GM06990 (cell line): ENCODE measurements around the gene CD177.

Source experiments
- DNase-seq: peaks from one replicate; pipeline ENCODE4 v3.0.0-alpha.2; 2011; ENCODE audit not compliant: insufficient read length; ENCODE audit errors: extremely low read depth
- H3K27me3 ChIP-seq: replicated peaks from 2 replicates; pipeline ENCODE4 v1.6.0; 2011; ENCODE audit warnings: low read length; ENCODE audit not compliant: control insufficient read depth, insufficient read depth
- H3K36me3 ChIP-seq: 2 replicates; pipeline ENCODE4 v1.5.1; 2011; ENCODE audit warnings: low read length; ENCODE audit not compliant: control insufficient read depth, insufficient read depth
- H3K4me3 ChIP-seq: replicated peaks from 2 replicates; pipeline ENCODE4 v1.5.1; 2011; ENCODE audit warnings: low read depth, mild to moderate bottlenecking, control low read depth, low read length
- TF ChIP-seq, protein P1 (sequence below): IDR thresholded peaks from 2 replicates; pipeline ENCODE4 v1.5.1; 2011; ENCODE audit warnings: low read length, control low read depth, mild to moderate bottlenecking, inconsistent platforms; ENCODE audit not compliant: insufficient read depth, poor library complexity, severe bottlenecking

CD177 gene, protein sequence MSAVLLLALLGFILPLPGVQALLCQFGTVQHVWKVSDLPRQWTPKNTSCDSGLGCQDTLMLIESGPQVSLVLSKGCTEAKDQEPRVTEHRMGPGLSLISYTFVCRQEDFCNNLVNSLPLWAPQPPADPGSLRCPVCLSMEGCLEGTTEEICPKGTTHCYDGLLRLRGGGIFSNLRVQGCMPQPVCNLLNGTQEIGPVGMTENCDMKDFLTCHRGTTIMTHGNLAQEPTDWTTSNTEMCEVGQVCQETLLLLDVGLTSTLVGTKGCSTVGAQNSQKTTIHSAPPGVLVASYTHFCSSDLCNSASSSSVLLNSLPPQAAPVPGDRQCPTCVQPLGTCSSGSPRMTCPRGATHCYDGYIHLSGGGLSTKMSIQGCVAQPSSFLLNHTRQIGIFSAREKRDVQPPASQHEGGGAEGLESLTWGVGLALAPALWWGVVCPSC

DNA sequence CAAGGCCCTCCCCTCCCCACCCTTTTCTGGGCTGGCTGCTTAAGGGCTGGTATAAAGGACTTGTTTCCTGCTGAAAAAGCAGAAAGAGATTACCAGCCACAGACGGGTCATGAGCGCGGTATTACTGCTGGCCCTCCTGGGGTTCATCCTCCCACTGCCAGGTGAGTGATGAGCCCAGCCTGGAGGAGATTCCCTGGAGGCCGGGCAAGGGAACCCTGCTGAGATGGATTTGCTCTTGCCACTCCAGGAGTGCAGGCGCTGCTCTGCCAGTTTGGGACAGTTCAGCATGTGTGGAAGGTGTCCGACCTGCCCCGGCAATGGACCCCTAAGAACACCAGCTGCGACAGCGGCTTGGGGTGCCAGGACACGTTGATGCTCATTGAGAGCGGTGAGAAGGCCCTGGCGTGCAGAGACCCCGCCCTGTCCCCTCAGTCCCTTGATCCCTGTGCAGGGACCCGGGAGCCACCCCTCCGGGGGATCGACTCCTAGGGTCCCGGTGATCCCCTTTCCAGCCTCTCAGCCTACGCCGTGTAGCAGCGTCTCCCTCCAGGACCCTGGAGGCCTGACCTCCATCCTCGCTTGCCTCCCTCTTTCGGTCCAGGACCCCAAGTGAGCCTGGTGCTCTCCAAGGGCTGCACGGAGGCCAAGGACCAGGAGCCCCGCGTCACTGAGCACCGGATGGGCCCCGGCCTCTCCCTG is at the start of gene CD177:
Gene CD177, plus strand, starts transcription at position 81 of the 699 bp plus-strand sequence. Its CDS starts 29 bp downstream, at position 110.
- no peak within 1 kb of the TSS for H3K4me3 ChIP-seq
- TF ChIP-seq, protein P1, sequence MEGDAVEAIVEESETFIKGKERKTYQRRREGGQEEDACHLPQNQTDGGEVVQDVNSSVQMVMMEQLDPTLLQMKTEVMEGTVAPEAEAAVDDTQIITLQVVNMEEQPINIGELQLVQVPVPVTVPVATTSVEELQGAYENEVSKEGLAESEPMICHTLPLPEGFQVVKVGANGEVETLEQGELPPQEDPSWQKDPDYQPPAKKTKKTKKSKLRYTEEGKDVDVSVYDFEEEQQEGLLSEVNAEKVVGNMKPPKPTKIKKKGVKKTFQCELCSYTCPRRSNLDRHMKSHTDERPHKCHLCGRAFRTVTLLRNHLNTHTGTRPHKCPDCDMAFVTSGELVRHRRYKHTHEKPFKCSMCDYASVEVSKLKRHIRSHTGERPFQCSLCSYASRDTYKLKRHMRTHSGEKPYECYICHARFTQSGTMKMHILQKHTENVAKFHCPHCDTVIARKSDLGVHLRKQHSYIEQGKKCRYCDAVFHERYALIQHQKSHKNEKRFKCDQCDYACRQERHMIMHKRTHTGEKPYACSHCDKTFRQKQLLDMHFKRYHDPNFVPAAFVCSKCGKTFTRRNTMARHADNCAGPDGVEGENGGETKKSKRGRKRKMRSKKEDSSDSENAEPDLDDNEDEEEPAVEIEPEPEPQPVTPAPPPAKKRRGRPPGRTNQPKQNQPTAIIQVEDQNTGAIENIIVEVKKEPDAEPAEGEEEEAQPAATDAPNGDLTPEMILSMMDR, result no peak
- no peaks in the 10 kb centered on the region for H3K27me3 ChIP-seq
- H3K36me3 ChIP-seq, result no peaks in the 10 kb centered on the region
- DNase-seq, result no peak

DNA sequence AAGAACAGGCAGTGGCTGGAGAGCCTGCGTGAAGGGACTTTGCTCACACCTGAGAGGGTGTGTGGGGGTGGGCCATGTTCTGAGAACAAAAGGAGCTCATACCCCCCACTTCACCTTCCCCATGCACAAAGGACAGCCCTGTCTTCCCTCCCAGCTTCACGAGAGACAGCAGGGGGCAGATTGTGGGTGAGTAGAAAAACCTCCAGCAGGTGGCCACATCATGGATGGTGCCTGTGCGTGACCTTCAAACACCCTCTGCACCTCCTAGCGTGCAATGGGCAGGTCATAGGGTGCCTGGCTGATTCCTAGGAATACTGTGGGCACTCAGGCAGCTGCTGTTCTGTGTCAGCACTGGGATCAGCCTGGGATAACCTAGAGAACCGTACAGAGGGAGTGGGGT is 47.8 kb upstream of the CD177 start:
- H3K4me3 ChIP-seq, result no peak overlapping the region
- no peak for DNase-seq
- no peaks in the 10 kb centered on the region for H3K36me3 ChIP-seq
- TF ChIP-seq, protein P1, result peak; percentile 29
- H3K27me3 ChIP-seq, result no peaks in the 10 kb centered on the region

DNA sequence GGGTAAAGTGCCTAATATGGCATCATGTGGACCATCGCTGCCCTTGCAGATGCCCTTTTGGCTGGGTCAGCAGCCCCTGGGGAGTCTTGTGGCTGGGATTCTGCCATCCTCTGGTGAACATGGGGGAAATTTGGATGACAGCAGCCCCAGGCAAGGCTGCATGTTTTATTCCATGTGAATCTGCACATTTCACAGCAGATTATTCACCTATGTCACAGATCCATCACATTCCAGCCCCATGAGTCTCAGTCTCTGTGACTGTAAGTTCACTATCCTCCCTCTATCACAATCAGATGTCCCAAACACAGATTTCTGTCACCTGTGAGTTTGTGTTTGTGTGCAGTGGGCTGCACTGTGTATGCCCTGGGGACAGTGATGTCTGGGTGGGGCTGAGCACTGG is 47.4 kb upstream of the CD177 start:
- Histone ChIP-seq H3K4me3 (no peak overlapping the region), H3K36me3 (no peaks in the 10 kb centered on the region), H3K27me3 (no peaks in the 10 kb centered on the region)
- DNase-seq, result no peak
- TF ChIP-seq, protein P1, result no peak

DNA sequence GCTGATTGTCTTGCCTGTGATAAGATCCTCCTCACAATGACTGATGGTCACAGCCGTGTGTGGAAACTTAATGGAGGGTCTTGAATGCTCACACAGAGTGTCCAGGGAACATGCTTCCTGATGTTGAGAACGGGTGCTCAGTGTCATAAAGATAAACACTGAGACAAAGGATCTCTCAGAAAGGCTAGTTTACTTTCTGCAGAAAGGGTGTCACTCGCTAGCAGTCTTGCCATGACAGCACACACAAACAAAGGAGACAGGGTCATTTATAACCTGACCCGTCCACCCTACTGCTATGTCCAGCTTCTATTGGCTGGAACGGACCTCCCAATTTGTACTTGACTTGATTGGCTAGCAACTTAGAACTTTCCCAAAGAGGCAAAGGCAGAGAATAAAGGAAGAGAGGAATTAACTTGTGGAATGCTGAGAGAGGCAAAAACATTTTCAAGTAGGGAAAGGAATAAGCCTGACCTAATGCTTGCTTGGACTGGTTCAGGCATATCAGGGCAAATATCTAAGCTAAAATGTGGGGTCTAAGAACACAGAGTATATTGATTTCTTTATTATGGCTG is 45.2 kb upstream of the CD177 start:
- Histone ChIP-seq H3K36me3 (no peaks in the 10 kb centered on the region), H3K27me3 (no peaks in the 10 kb centered on the region), H3K4me3 (no peak overlapping the region)
- TF ChIP-seq, protein P1, result no peak
- no peak for DNase-seq

DNA sequence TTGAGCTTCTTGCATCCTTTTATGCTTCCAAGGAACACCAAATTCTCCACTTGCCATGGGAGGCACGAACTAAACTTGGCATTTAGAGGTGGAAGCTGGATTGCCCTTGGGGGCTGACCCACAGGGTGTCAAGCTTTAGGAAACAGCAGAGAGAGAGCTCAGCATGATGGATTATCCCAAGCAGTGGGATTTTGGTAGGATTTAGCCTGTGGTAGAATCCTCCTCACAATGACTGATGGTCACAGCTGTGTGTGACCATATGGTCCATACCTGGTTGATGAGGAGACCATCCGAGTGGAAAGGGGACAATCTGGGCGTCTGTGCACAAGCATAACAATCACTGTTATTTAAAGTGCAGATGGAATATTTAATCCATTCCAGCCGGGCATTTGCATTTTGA is 44.0 kb upstream of the CD177 start:
- TF ChIP-seq, protein P1, result no peak
- no peaks in the 10 kb centered on the region for H3K27me3 ChIP-seq
- H3K4me3 ChIP-seq, result no peak overlapping the region
- DNase-seq, result no peak
- H3K36me3 ChIP-seq, result no peaks in the 10 kb centered on the region
